OCI-LY7 (cell line): ENCODE measurements around the gene MAPKAPK3. TPM values are rescaled to one million over a fixed set of nuclear protein-coding genes. Genes with fewer than 3 reads are reported as not detected.

Experiments
- BruUV-seq: library from RNA; stranded (reverse); fragments of 400-500 nt; replicated peaks from 2 replicates; lab custom pipeline; 2021; lab: Mats Ljungman, UMichigan
- CTCF ChIA-PET: fragments of 300-600 bp; sonication (Branson Sonifier 250); formaldehyde crosslinking; loops from one replicate; lab custom pipeline; 2022; ENCODE audit warnings: antibody characterized with exemption; ENCODE audit not compliant: unreplicated experiment; lab: Charles Lee
- POLR2A ChIA-PET: fragments of 300-600 bp; sonication (Branson Sonifier 250); formaldehyde crosslinking; loops from one replicate; lab custom pipeline; 2022; ENCODE audit warnings: antibody characterized with exemption; lab: Charles Lee
- DNase-seq: peaks from one replicate; pipeline ENCODE4 v3.0.0-alpha.2; 2015; ENCODE audit warnings: low spot score
- H2AFZ ChIP-seq: fragments of 200-600 bp; sonication (generic), shearing (Covaris generic); 2 replicates; pipeline ENCODE4 v1.6.1; 2014; ENCODE audit warnings: mild to moderate bottlenecking, antibody characterized with exemption, low read length, moderate library complexity
- H3K27ac ChIP-seq: fragments of 200-600 bp; sonication (generic); 2 replicates; pipeline ENCODE4 v1.5.1; 2014; ENCODE audit warnings: mixed run types, low read depth, mild to moderate bottlenecking, moderate library complexity, low read length, inconsistent platforms; ENCODE audit not compliant: poor library complexity, severe bottlenecking
- H3K36me3 ChIP-seq: fragments of 200-600 bp; sonication (generic); 2 replicates; pipeline ENCODE4 v1.6.1; 2014; ENCODE audit warnings: mild to moderate bottlenecking, antibody characterized with exemption, low read length, moderate library complexity, mixed read lengths; ENCODE audit not compliant: insufficient read depth
- H3K4me1 ChIP-seq: fragments of 200-600 bp; sonication (generic); 2 replicates; pipeline ENCODE4 v1.5.1; 2014; ENCODE audit warnings: mild to moderate bottlenecking, low read length; ENCODE audit not compliant: insufficient read depth, poor library complexity, severe bottlenecking
- H3K4me2 ChIP-seq: fragments of 200-600 bp; sonication (generic); 2 replicates; pipeline ENCODE4 v1.6.1; 2014; ENCODE audit warnings: mild to moderate bottlenecking, low read length
- H3K4me3 ChIP-seq: fragments of 200-600 bp; sonication (generic); 2 replicates; pipeline ENCODE4 v1.5.1; 2014; ENCODE audit warnings: mild to moderate bottlenecking, low read depth, low read length; ENCODE audit not compliant: poor library complexity, severe bottlenecking
- H3K79me2 ChIP-seq: fragments of 200-600 bp; sonication (generic); 2 replicates; pipeline ENCODE4 v1.6.1; 2016; ENCODE audit warnings: low read depth, mild to moderate bottlenecking, low read length, moderate library complexity, mixed read lengths; ENCODE audit not compliant: insufficient read depth
- H3K9me2 ChIP-seq: fragments of 200-600 bp; sonication (generic); 2 replicates; pipeline ENCODE4 v1.6.1; 2016; ENCODE audit warnings: mild to moderate bottlenecking, low read length, mixed read lengths; ENCODE audit not compliant: insufficient read depth
- H3K9me3 ChIP-seq: fragments of 200-600 bp; sonication (generic); 2 replicates; pipeline ENCODE4 v1.6.1; 2014; ENCODE audit warnings: mild to moderate bottlenecking, mixed run types, low read length, mixed read lengths
- H4K20me1 ChIP-seq: fragments of 200-600 bp; sonication (generic); 2 replicates; pipeline ENCODE4 v1.6.1; 2014; ENCODE audit warnings: mild to moderate bottlenecking, antibody characterized with exemption, low read length, moderate library complexity, mixed read lengths; ENCODE audit not compliant: insufficient read depth
- EZH2phosphoT487 ChIP-seq: fragments of 200-600 bp; sonication (generic); IDR thresholded peaks from 2 replicates; pipeline ENCODE4 v1.6.1; 2018; ENCODE audit warnings: low read depth, borderline replicate concordance, mild to moderate bottlenecking, mixed run types, antibody characterized with exemption, low read length, moderate library complexity, mixed read lengths
- intact Hi-C: fragments of 100-400 bp; cut with micrococcal nuclease; formaldehyde crosslinking; loops from one replicate; pipeline ENCODE4 v1.10.0; 2022; ENCODE audit not compliant: unreplicated experiment
- total RNA-seq, 2 experiments: library from RNA; depleted of rRNA in 1 of 2; stranded (reverse); fragments of >200 nt in 1 of 2; shearing (Covaris generic) in 1 of 2; gene quantifications; 2 replicates each; pipeline ENCODE4 v1.2.3, GENCODE V29; 2014 to 2022
- TF ChIP-seq, protein P1 (sequence below): fragments of 200-600 bp; sonication (generic); conservative IDR thresholded peaks from 2 replicates; pipeline ENCODE4 v1.5.1; 2014; ENCODE audit warnings: mild to moderate bottlenecking, antibody characterized with exemption, low read length, moderate library complexity, mixed read lengths

MAPKAPK3 gene
- total RNA-seq, 2 experiments from 2014 or later: 17.5 to 25.2 TPM

DNA sequence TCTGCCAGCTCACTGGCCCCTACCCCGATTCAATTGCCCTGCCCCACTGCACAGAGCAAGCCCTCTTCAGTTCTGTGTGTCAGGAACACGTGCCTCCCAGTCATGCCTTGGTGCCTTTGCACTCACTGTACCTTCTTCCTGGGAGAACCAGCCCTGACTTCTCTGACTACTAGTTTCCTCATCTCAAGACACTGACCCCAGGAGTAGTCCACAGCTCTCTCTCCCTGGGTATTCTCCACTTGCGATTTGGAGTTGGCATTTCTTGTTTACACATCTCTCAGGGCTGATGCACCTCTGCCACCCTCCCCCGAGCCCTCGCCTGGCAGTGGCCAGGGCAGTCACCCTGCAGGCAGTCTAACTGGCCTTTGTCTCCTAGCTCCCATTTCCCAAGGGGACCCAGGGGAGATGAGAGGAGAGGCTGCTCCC, 11.0 kb upstream of the MAPKAPK3 start:
- CTCF ChIA-PET: no interaction called here
- intact Hi-C loops: no loop called here
- Histone ChIP-seq H3K4me3 (no peak overlapping the region), H3K4me2 (no peak overlapping the region), H3K27ac (no peak overlapping the region), H3K9me2 (no peaks in the 10 kb centered on the region), H4K20me1 (no peaks in the 10 kb centered on the region), H3K9me3 (no peaks in the 10 kb centered on the region), H3K79me2 (no peaks in the 10 kb centered on the region), H3K4me1 (no peaks in the 10 kb centered on the region), H2AFZ (no peak overlapping the region), H3K36me3 (no peaks in the 10 kb centered on the region)
- TF ChIP-seq, protein P1, sequence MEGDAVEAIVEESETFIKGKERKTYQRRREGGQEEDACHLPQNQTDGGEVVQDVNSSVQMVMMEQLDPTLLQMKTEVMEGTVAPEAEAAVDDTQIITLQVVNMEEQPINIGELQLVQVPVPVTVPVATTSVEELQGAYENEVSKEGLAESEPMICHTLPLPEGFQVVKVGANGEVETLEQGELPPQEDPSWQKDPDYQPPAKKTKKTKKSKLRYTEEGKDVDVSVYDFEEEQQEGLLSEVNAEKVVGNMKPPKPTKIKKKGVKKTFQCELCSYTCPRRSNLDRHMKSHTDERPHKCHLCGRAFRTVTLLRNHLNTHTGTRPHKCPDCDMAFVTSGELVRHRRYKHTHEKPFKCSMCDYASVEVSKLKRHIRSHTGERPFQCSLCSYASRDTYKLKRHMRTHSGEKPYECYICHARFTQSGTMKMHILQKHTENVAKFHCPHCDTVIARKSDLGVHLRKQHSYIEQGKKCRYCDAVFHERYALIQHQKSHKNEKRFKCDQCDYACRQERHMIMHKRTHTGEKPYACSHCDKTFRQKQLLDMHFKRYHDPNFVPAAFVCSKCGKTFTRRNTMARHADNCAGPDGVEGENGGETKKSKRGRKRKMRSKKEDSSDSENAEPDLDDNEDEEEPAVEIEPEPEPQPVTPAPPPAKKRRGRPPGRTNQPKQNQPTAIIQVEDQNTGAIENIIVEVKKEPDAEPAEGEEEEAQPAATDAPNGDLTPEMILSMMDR: no peak
- no peak for TF ChIP-seq EZH2phosphoT487
- POLR2A ChIA-PET: interaction anchor here (0.5 kb wide), 1 partner anchor 91 kb away, joined by 3 read pairs; no protein-coding TSS in a partner anchor
- no TSS peak for BruUV-seq
- DNase-seq: no peak

DNA sequence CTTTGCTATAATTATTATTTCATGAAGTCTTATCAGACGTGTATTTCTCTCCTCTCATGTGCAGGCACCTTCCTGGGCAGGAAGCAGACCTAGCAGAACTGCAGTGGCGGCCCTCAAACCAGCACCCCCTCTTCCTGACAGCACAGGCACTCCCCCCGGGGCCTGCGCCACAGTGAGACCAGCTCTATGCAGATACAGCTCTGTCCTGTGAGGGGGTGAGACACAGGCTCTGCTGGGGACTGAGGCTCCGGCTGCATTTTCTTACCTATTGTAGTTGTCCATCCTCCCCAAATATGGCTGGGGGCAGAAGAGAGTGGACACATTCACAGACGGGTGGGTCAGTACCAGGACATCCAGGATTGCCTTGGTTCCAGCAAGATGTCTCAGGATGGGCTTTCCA, 10.4 kb upstream of the MAPKAPK3 start:
- Histone ChIP-seq H3K9me2 (no peaks in the 10 kb centered on the region), H3K79me2 (no peaks in the 10 kb centered on the region), H2AFZ (no peak overlapping the region), H4K20me1 (no peaks in the 10 kb centered on the region), H3K27ac (no peak overlapping the region), H3K36me3 (no peaks in the 10 kb centered on the region), H3K4me1 (no peaks in the 10 kb centered on the region), H3K4me2 (no peak overlapping the region), H3K4me3 (no peak overlapping the region), H3K9me3 (no peaks in the 10 kb centered on the region)
- no peak for DNase-seq
- intact Hi-C loops: no loop called here
- BruUV-seq: no TSS peak
- TF ChIP-seq EZH2phosphoT487: no peak
- TF ChIP-seq, protein P1: no peak
- CTCF ChIA-PET: no interaction called here
- POLR2A ChIA-PET: interaction anchor here (0.5 kb wide), 1 partner anchor 90 kb away, joined by 3 read pairs; no protein-coding TSS in a partner anchor

DNA sequence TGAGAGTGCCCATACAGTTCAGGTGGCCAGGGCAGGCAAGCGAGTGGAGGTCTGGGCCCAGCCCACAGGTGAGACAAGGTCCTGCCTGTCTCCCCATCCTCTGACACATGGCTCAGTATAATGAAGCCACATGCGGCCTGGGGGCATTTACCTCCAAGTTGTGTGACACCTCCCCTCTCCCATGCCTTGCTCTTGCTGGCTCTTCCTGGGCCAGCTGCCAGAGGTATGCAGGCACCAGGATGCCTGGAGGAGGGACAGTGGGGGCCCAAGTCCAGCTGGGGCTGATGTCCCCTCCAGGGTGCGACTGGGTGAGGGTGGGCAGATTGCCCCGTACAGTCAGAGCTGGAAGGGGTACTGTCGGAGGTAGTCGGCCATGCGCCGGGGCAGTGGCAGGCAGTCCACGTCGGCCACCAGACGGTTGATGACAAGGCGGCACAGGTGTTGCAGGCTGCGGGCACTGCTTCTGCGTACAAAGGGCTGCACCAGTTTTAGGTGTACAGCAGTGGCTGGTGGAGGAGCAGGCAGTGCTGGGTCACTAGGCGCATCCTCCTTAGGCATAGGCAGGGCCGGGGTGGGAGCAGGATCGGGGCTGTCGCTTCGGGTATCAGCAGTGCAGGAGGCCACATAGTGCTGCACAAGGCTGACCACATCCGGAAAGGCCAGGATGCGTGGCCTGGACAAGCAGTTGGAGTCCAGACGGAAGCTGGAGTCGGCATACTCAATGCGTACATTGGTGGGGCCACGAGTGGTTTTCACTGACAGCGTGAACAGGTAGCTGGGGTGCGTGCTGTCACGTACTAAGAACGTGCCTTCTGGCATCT, 9.5 kb upstream of the MAPKAPK3 start:
- no TSS peak for BruUV-seq
- Histone ChIP-seq H3K4me3 (no peak overlapping the region), H3K27ac (no peak overlapping the region), H3K4me1 (no peaks in the 10 kb centered on the region), H3K36me3 (no peaks in the 10 kb centered on the region), H3K9me3 (no peaks in the 10 kb centered on the region), H3K79me2 (no peaks in the 10 kb centered on the region), H4K20me1 (no peaks in the 10 kb centered on the region), H3K9me2 (no peaks in the 10 kb centered on the region), H2AFZ (no peak overlapping the region), H3K4me2 (no peak overlapping the region)
- intact Hi-C loops: no loop called here
- no peak for DNase-seq
- ChIA-PET POLR2A (interaction anchor here (0.6 kb wide), 1 partner anchor 247 kb away, joined by 3 read pairs; no protein-coding TSS in a partner anchor), CTCF (no interaction called here)
- TF ChIP-seq, protein P1: no peak
- TF ChIP-seq EZH2phosphoT487: no peak
